HAP-1 (cell line): ENCODE measurements around the gene A2M.

ENCODE experiments used
- DNase-seq, 2 experiments: peaks; one replicate each; pipeline ENCODE4 v3.0.0-alpha.2; 2016 to 2020; ENCODE audit warnings: low spot score in 2 of 2
- H3K27me3 ChIP-seq: fragments of 250-450 bp; sonication (Bioruptor Pico); 2 replicates; pipeline ENCODE4 v1.5.1; 2020; ENCODE audit warnings: low read depth, mild to moderate bottlenecking, moderate library complexity
- H3K36me3 ChIP-seq: fragments of 250-450 bp; sonication (Bioruptor Pico); replicated peaks from 2 replicates; pipeline ENCODE4 v1.5.1; 2020; ENCODE audit warnings: mild to moderate bottlenecking
- H3K4me1 ChIP-seq: fragments of 250-450 bp; sonication (Bioruptor Pico); 2 replicates; pipeline ENCODE4 v1.5.1; 2020; ENCODE audit warnings: mild to moderate bottlenecking
- H3K4me3 ChIP-seq: fragments of 250-450 bp; sonication (Bioruptor Pico); 2 replicates; pipeline ENCODE4 v1.5.1; 2020; ENCODE audit warnings: mild to moderate bottlenecking, moderate library complexity
- H3K9me3 ChIP-seq: fragments of 250-450 bp; sonication (Bioruptor Pico); 2 replicates; pipeline ENCODE4 v1.5.1; 2020; ENCODE audit warnings: mild to moderate bottlenecking, moderate library complexity
- in situ Hi-C: fragments of 300-500 bp; cut with MboI; formaldehyde crosslinking; loops from 3 replicates; pipeline ENCODE4 v1.14.3; 2020; ENCODE audit warnings: low sequenced_read_pairs, inconsistent platforms, mixed read lengths

A2M gene

GRCh38 chr12:9081667-9082427 is 33.9 kb downstream of the A2M start:
- Histone ChIP-seq H3K4me3 (no peak overlapping the region), H3K4me1 (no peaks in the 10 kb centered on the region), H3K27me3 (no peaks in the 10 kb centered on the region), H3K36me3 (no peaks in the 10 kb centered on the region), H3K9me3 (no peaks in the 10 kb centered on the region)
- in situ Hi-C loops, result no loop called here
- no peak for DNase-seq

- H3K27me3 ChIP-seq, result peaks cover 3% of the 10 kb centered on the region; the same call in 1 of the 2 replicates
- no peak overlapping the region for H3K4me3 ChIP-seq
- in situ Hi-C loops, result no loop called here
- no peaks in the 10 kb centered on the region for H3K4me1 ChIP-seq
- no peak for DNase-seq
- H3K9me3 ChIP-seq, result no peaks in the 10 kb centered on the region
- H3K36me3 ChIP-seq, result no peaks in the 10 kb centered on the region
These were observed 35.6 kb downstream of the A2M start for GRCh38 chr12:9079883-9080675.

- Histone ChIP-seq H3K36me3 (no peaks in the 10 kb centered on the region), H3K9me3 (no peaks in the 10 kb centered on the region), H3K4me1 (no peaks in the 10 kb centered on the region), H3K4me3 (no peak overlapping the region), H3K27me3 (peaks cover 5% of the 10 kb centered on the region)
- in situ Hi-C loops, result no loop called here
- no peak for DNase-seq
These were observed 36.6 kb downstream of the A2M start for GRCh38 chr12:9079082-9079481.

GRCh38 chr12:9077152-9078031 is 38.3 kb downstream of the A2M start:
- no peaks in the 10 kb centered on the region for H3K4me1 ChIP-seq
- no peak for DNase-seq
- no peak overlapping the region for H3K4me3 ChIP-seq
- peaks cover 9% of the 10 kb centered on the region for H3K27me3 ChIP-seq
- no peaks in the 10 kb centered on the region for H3K9me3 ChIP-seq
- in situ Hi-C loops, result no loop called here
- no peaks in the 10 kb centered on the region for H3K36me3 ChIP-seq

GRCh38 chr12:9076733-9077132 is 39.0 kb downstream of the A2M start:
- no peaks in the 10 kb centered on the region for H3K4me1 ChIP-seq
- no peak for DNase-seq

GRCh38 chr12:9075138-9075535 is 40.6 kb downstream of the A2M start:
- Histone ChIP-seq H3K4me3 (no peak overlapping the region), H3K4me1 (no peaks in the 10 kb centered on the region), H3K36me3 (no peaks in the 10 kb centered on the region), H3K9me3 (no peaks in the 10 kb centered on the region), H3K27me3 (peaks cover 9% of the 10 kb centered on the region)
- in situ Hi-C loops, result no loop called here
- no peak for DNase-seq

More at GRCh38 chr12:9076733-9077132, 39.0 kb downstream of the A2M start:
- Histone ChIP-seq H3K36me3 (no peaks in the 10 kb centered on the region), H3K27me3 (peaks cover 9% of the 10 kb centered on the region), H3K4me3 (no peak overlapping the region), H3K9me3 (no peaks in the 10 kb centered on the region)
- in situ Hi-C loops, result no loop called here

GRCh38 chr12:9074484-9075137 is 41.1 kb downstream of the A2M start:
- peaks cover 9% of the 10 kb centered on the region for H3K27me3 ChIP-seq
- in situ Hi-C loops, result no loop called here
- no peak overlapping the region for H3K4me3 ChIP-seq
- H3K36me3 ChIP-seq, result no peaks in the 10 kb centered on the region
- no peaks in the 10 kb centered on the region for H3K4me1 ChIP-seq
- H3K9me3 ChIP-seq, result no peaks in the 10 kb centered on the region
- no peak for DNase-seq

- Histone ChIP-seq H3K36me3 (no peaks in the 10 kb centered on the region; the same call in 1 of the 2 replicates), H3K4me3 (no peak overlapping the region), H3K9me3 (no peaks in the 10 kb centered on the region), H3K27me3 (peaks cover 20% of the 10 kb centered on the region), H3K4me1 (no peaks in the 10 kb centered on the region)
- no peak for DNase-seq
- in situ Hi-C loops, result no loop called here
These were observed 42.6 kb downstream of the A2M start for GRCh38 chr12:9073076-9073475.

GRCh38 chr12:9072481-9073038 is 43.2 kb downstream of the A2M start:
- in situ Hi-C loops, result no loop called here
- Histone ChIP-seq H3K9me3 (no peaks in the 10 kb centered on the region), H3K4me3 (no peak overlapping the region), H3K36me3 (no peaks in the 10 kb centered on the region; the same call in 1 of the 2 replicates), H3K27me3 (peaks cover 20% of the 10 kb centered on the region), H3K4me1 (no peaks in the 10 kb centered on the region)
- DNase-seq, result no peak

GRCh38 chr12:9071969-9072368 is 43.8 kb downstream of the A2M start:
- Histone ChIP-seq H3K27me3 (peaks cover 20% of the 10 kb centered on the region), H3K4me1 (no peaks in the 10 kb centered on the region), H3K9me3 (no peaks in the 10 kb centered on the region), H3K4me3 (no peak overlapping the region), H3K36me3 (no peaks in the 10 kb centered on the region; the same call in 1 of the 2 replicates)
- DNase-seq, result no peak
- in situ Hi-C loops, result no loop called here

- Histone ChIP-seq H3K4me1 (no peaks in the 10 kb centered on the region), H3K9me3 (no peaks in the 10 kb centered on the region), H3K36me3 (no peaks in the 10 kb centered on the region; the same call in 1 of the 2 replicates), H3K27me3 (peaks cover 20% of the 10 kb centered on the region), H3K4me3 (no peak overlapping the region)
- DNase-seq, result no peak
- in situ Hi-C loops, result no loop called here
These were observed 44.2 kb downstream of the A2M start for GRCh38 chr12:9071518-9071917.

GRCh38 chr12:9070351-9070750 is 45.4 kb downstream of the A2M start:
- H3K36me3 ChIP-seq, result no peaks in the 10 kb centered on the region; the same call in 1 of the 2 replicates
- H3K4me3 ChIP-seq, result no peak overlapping the region
- H3K9me3 ChIP-seq, result no peaks in the 10 kb centered on the region
- no peak for DNase-seq
- no peaks in the 10 kb centered on the region for H3K4me1 ChIP-seq
- H3K27me3 ChIP-seq, result peaks cover 20% of the 10 kb centered on the region
- in situ Hi-C loops, result no loop called here

- Histone ChIP-seq H3K27me3 (peaks cover 14% of the 10 kb centered on the region; the same call in 1 of the 2 replicates), H3K9me3 (no peaks in the 10 kb centered on the region), H3K36me3 (no peaks in the 10 kb centered on the region; the same call in 1 of the 2 replicates), H3K4me1 (peaks cover 4% of the 10 kb centered on the region), H3K4me3 (no peak overlapping the region)
- in situ Hi-C loops, result no loop called here
- DNase-seq, result no peak
These were observed 47.1 kb downstream of the A2M start for GRCh38 chr12:9068600-9068999.
